Keratinocyte (primary cell): ENCODE measurements around the gene EWSR1. TPM values are rescaled to one million over a fixed set of nuclear protein-coding genes. Genes with fewer than 3 reads are reported as not detected.

Experiments
- DNase-seq: peaks from one replicate; pipeline ENCODE4 v3.0.0-alpha.2; 2011; ENCODE audit warnings: low read depth, missing footprints, low spot score
- FAIRE-seq: peaks from 2 replicates; lab custom pipeline; 2011; peaks lifted over from hg19 to GRCh38; lab: Jason Lieb, UNC
- H2AFZ ChIP-seq: 2 replicates; pipeline ENCODE4 v1.6.0; 2012; ENCODE audit warnings: low read length, control low read depth, inconsistent platforms; ENCODE audit not compliant: control insufficient read depth
- H3K27ac ChIP-seq: 2 replicates; pipeline ENCODE4 v1.5.1; 2011; ENCODE audit warnings: low read length; ENCODE audit not compliant: control insufficient read depth, insufficient read depth
- H3K27me3 ChIP-seq: 3 replicates; pipeline ENCODE4 v1.6.0; 2011; ENCODE audit warnings: low read length; ENCODE audit not compliant: control insufficient read depth, insufficient read depth; ENCODE audit errors: extremely low read depth
- H3K36me3 ChIP-seq, 2 experiments: 2 replicates in 1 of 2; 3 replicates in 1 of 2; pipeline ENCODE4 v1.5.1; 2011; ENCODE audit warnings: low read length in 2 of 2, mild to moderate bottlenecking in 1 of 2; ENCODE audit not compliant: control insufficient read depth in 2 of 2, insufficient read depth in 2 of 2; ENCODE audit errors: extremely low read depth in 1 of 2
- H3K4me1 ChIP-seq: 3 replicates; pipeline ENCODE4 v1.5.1; 2011; ENCODE audit warnings: low read length; ENCODE audit not compliant: control insufficient read depth, insufficient read depth; ENCODE audit errors: extremely low read depth
- H3K4me2 ChIP-seq: 3 replicates; pipeline ENCODE4 v1.6.0; 2011; ENCODE audit warnings: low read depth, low read length; ENCODE audit not compliant: control insufficient read depth, insufficient read depth; ENCODE audit errors: extremely low read depth
- H3K4me3 ChIP-seq, 3 experiments: fragments of 200-600 bp in 1 of 3; sonication (generic) in 1 of 3; 2 replicates in 2 of 3; 3 replicates in 1 of 3; pipeline ENCODE4 v1.5.1; 2011 to 2016; ENCODE audit warnings: low read length in 3 of 3, mild to moderate bottlenecking in 3 of 3, control low read depth in 2 of 3, inconsistent platforms in 1 of 3, low read depth in 1 of 3, mixed read lengths in 1 of 3, mixed run types in 1 of 3, moderate library complexity in 1 of 3; ENCODE audit not compliant: control insufficient read depth in 2 of 3, insufficient read depth in 2 of 3; ENCODE audit errors: extremely low read depth in 1 of 3
- H3K79me2 ChIP-seq: 2 replicates; pipeline ENCODE4 v1.6.0; 2012; ENCODE audit warnings: low read length; ENCODE audit not compliant: control insufficient read depth, insufficient read depth
- H3K9ac ChIP-seq: 3 replicates; pipeline ENCODE4 v1.6.0; 2011; ENCODE audit warnings: low read length; ENCODE audit not compliant: control insufficient read depth, insufficient read depth; ENCODE audit errors: extremely low read depth
- H3K9me1 ChIP-seq: 3 replicates; pipeline ENCODE4 v1.6.0; 2011; ENCODE audit warnings: low read length; ENCODE audit not compliant: control insufficient read depth, insufficient read depth; ENCODE audit errors: extremely low read depth
- H3K9me3 ChIP-seq: 2 replicates; pipeline ENCODE4 v1.5.1; 2012; ENCODE audit warnings: low read depth, low read length; ENCODE audit not compliant: control insufficient read depth
- H4K20me1 ChIP-seq: 3 replicates; pipeline ENCODE4 v1.6.0; 2011; ENCODE audit warnings: low read length; ENCODE audit not compliant: control insufficient read depth, insufficient read depth; ENCODE audit errors: extremely low read depth
- EZH2 ChIP-seq: IDR thresholded peaks from one replicate; pipeline ENCODE4 v1.6.1; 2012; ENCODE audit warnings: inconsistent platforms, mild to moderate bottlenecking, low read length, moderate library complexity
- dilution Hi-C: fragments of 300-500 bp; cut with MboI; formaldehyde crosslinking; loops from one replicate; pipeline ENCODE4 v1.7.0; 2020; ENCODE audit warnings: low sequenced_read_pairs; ENCODE audit not compliant: extremely low pct_ligation_motif_present
- polyA plus RNA-seq, 5 experiments: library from polyadenylated mRNA; depleted of rRNA in 3 of 5; stranded (reverse) in 3 of 5; stranded (forward) in 1 of 5; unstranded in 1 of 5; fragments of >200 nt; gene quantifications; 1 replicate in 1 of 5; 2 replicates in 3 of 5; 3 replicates in 1 of 5; pipeline versions ENCODE4 v1.2.1 to v1.2.3, GENCODE V29; 2011 to 2012; ENCODE audit warnings: missing spikeins in 2 of 5, low read depth in 1 of 5, low replicate concordance in 1 of 5
- TF ChIP-seq, protein P1 (sequence below), 3 experiments: IDR thresholded peaks in 1 of 3; conservative IDR thresholded peaks in 1 of 3; optimal IDR thresholded peaks in 1 of 3; 2 replicates in 2 of 3; 3 replicates in 1 of 3; pipeline versions ENCODE3 to v1.5.1; 2011; ENCODE audit warnings: low read length in 3 of 3, mild to moderate bottlenecking in 3 of 3, moderate library complexity in 2 of 3, control low read depth in 1 of 3, inconsistent platforms in 1 of 3; ENCODE audit not compliant: insufficient read depth in 2 of 3; ENCODE audit errors: extremely low read depth in 1 of 3

Gene EWSR1
- polyA plus RNA-seq, 1 donor (not counting 4 experiments of a cell fraction or from before 2014, with no cell fraction given), result 245 TPM

DNA sequence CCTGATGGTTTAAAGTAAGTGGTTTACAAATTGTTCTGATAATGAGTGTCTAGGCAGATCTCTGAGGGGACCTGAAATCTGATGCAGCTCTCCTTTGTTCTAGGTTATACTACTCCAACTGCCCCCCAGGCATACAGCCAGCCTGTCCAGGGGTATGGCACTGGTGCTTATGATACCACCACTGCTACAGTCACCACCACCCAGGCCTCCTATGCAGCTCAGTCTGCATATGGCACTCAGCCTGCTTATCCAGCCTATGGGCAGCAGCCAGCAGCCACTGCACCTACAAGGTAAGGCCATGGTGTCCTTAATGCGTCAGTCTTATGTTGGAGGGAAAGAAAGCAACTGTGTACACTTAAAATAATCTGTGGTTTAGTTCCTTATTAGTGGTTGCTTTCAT, 9.9 kb downstream of the EWSR1 start:
- no peak for DNase-seq
- no peak overlapping the region for H3K27ac ChIP-seq
- TF ChIP-seq, protein P1, sequence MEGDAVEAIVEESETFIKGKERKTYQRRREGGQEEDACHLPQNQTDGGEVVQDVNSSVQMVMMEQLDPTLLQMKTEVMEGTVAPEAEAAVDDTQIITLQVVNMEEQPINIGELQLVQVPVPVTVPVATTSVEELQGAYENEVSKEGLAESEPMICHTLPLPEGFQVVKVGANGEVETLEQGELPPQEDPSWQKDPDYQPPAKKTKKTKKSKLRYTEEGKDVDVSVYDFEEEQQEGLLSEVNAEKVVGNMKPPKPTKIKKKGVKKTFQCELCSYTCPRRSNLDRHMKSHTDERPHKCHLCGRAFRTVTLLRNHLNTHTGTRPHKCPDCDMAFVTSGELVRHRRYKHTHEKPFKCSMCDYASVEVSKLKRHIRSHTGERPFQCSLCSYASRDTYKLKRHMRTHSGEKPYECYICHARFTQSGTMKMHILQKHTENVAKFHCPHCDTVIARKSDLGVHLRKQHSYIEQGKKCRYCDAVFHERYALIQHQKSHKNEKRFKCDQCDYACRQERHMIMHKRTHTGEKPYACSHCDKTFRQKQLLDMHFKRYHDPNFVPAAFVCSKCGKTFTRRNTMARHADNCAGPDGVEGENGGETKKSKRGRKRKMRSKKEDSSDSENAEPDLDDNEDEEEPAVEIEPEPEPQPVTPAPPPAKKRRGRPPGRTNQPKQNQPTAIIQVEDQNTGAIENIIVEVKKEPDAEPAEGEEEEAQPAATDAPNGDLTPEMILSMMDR (optimal IDR thresholded peaks at IDR 0.05 in 1 of 3, IDR thresholded peaks at IDR 0.05 in 1 of 3, conservative IDR thresholded peaks at IDR 0.05 in 1 of 3; ENCODE audit: extremely low read depth in 1 of 3, insufficient read depth in 2 of 3, low read length in 3 of 3), result no peak
- H3K9me3 ChIP-seq, result no peaks in the 10 kb centered on the region
- peaks cover 34% of the 10 kb centered on the region for H4K20me1 ChIP-seq
- H3K4me1 ChIP-seq, result no peaks in the 10 kb centered on the region
- no peaks in the 10 kb centered on the region for H3K27me3 ChIP-seq
- peaks cover 2% of the 10 kb centered on the region for H3K9me1 ChIP-seq
- no peak overlapping the region for H2AFZ ChIP-seq
- peaks cover 43 to 52% of the 10 kb centered on the region in 2 experiments for H3K36me3 ChIP-seq
- H3K79me2 ChIP-seq, result peaks cover 85% of the 10 kb centered on the region
- no peak overlapping the region for H3K4me3 ChIP-seq
- no peak for FAIRE-seq
- dilution Hi-C loops, result no loop called here
- no peak overlapping the region for H3K4me2 ChIP-seq
- H3K9ac ChIP-seq, result no peak overlapping the region

GRCh38 chr22:29284196-29284595, 16.1 kb downstream of the EWSR1 start:
- Histone ChIP-seq H3K9ac (no peak overlapping the region), H4K20me1 (peaks cover 28% of the 10 kb centered on the region), H3K27me3 (no peaks in the 10 kb centered on the region), H3K4me2 (no peak overlapping the region), H3K79me2 (peaks cover 62% of the 10 kb centered on the region), H2AFZ (no peak overlapping the region), H3K27ac (no peak overlapping the region), H3K4me3 (no peak overlapping the region), H3K9me3 (no peaks in the 10 kb centered on the region), H3K9me1 (no peaks in the 10 kb centered on the region), H3K4me1 (no peaks in the 10 kb centered on the region), H3K36me3 (peaks cover 41 to 50% of the 10 kb centered on the region in 2 experiments)
- TF ChIP-seq, protein P1 (optimal IDR thresholded peaks at IDR 0.05 in 1 of 3, IDR thresholded peaks at IDR 0.05 in 1 of 3, conservative IDR thresholded peaks at IDR 0.05 in 1 of 3; ENCODE audit: extremely low read depth in 1 of 3, insufficient read depth in 2 of 3, low read length in 3 of 3), result no peak
- TF ChIP-seq EZH2, result no peak
- DNase-seq (no peak), FAIRE-seq (no peak)
- dilution Hi-C loops, result no loop called here
